OCI-LY3 (cell line): ENCODE measurements around the gene ATP9A.

Source experiments
- EZH2phosphoT487 ChIP-seq: fragments of 200-600 bp; shearing (Covaris generic); IDR thresholded peaks from 2 replicates; pipeline ENCODE4 v1.6.1; 2018; ENCODE audit warnings: antibody characterized with exemption, mixed run types, low read depth
- TF ChIP-seq, protein P1 (sequence below): fragments of 200-600, 300-600 bp; sonication (generic); IDR thresholded peaks from 2 replicates; pipeline ENCODE4 v1.5.1; 2014; ENCODE audit warnings: antibody characterized with exemption, low read length, low read depth

DNA sequence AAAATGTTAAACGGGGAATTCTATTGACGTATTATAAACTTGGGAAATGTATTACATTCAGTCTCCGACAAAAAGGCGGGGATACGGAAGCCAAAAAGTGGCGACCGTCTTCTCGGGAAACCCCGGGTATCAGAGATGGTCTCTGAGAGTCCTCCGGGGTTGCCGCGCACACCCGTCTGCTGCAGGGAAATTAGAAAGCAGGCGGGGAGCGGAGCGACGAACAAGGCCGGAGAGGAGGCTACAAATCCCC is 32.6 kb upstream of the ATP9A start:
- TF ChIP-seq, protein P1, sequence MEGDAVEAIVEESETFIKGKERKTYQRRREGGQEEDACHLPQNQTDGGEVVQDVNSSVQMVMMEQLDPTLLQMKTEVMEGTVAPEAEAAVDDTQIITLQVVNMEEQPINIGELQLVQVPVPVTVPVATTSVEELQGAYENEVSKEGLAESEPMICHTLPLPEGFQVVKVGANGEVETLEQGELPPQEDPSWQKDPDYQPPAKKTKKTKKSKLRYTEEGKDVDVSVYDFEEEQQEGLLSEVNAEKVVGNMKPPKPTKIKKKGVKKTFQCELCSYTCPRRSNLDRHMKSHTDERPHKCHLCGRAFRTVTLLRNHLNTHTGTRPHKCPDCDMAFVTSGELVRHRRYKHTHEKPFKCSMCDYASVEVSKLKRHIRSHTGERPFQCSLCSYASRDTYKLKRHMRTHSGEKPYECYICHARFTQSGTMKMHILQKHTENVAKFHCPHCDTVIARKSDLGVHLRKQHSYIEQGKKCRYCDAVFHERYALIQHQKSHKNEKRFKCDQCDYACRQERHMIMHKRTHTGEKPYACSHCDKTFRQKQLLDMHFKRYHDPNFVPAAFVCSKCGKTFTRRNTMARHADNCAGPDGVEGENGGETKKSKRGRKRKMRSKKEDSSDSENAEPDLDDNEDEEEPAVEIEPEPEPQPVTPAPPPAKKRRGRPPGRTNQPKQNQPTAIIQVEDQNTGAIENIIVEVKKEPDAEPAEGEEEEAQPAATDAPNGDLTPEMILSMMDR = no peak
- no peak for TF ChIP-seq EZH2phosphoT487
